NOMO-1 (cell line): Measurements from ENCODE around the gene DNAH17.

Experiments used
- DNase-seq, 2 experiments: peaks; one replicate each; lab custom pipeline; 2025; ENCODE audit not compliant: unreplicated experiment in 2 of 2; lab: John Stamatoyannopoulos, UW

DNAH17 gene

DNA sequence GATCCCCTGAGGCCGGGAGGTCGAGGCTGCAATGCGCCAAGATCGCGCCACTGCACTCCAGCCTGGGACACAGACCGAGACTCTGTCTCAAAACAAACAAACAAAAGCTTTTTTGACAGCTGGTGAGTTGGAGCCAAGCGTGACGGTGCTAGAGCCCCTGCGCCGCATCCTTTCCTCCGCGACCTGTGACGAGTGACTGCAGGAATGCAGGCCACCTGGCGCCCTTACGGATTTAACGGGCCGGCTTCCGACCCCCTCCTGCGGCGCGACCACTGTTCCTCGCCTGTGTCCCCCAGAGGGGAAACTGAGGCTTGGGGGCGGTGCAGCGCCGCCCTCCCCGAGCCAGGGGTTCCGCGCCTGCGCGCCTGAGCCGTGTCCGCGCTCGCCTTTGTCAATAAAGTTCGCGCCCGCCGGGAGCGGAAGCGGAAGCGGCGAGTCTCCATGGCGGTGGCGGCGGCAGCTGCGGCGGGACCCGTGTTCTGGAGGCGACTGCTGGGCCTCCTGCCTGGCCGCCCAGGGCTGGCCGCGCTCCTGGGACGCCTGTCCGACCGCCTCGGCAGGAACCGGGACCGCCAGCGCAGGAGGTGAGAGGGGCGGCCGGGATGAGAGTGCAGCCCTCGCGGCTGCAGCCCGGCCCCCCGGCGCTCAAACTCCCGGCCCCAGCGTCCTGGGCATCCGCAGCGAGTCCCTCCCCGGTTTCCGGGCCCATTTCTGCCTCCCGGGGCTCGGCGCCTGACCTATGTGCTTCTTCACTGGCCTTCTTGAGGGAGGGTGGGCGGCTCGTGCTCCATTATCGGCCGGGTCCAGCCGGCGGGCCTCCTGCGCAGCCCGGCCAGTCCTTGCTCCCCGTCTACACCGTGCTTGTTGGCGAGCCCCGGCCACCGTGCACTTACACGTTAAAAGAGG is 198.7 kb downstream of the DNAH17 start, which contains the start of gene PGS1:
PGS1 (plus strand) TSS at position 425 of the 906 bp plus-strand sequence; CDS start at position 442, 17 bp downstream.
- peak; percentile 53 to 60 for DNase-seq

DNA sequence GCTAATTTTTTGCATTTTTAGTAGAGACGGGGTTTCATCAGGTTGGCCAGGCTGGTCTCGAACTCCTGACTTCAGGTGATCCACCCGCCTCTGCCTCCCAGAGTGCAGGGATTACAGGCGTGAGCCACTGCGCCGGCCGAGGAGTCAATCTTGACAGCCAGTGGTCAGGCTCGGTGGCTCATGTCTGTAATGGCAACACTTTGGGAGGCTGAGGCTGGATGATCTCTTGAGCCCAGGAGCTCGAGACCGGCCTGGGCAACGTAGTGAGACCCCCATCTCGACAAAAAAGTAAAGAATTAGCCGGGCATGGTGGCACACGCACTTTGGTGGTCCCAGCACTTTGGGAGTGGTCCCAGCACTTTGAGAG is 199.4 kb downstream of the DNAH17 start:
- DNase-seq, result no peak

DNA sequence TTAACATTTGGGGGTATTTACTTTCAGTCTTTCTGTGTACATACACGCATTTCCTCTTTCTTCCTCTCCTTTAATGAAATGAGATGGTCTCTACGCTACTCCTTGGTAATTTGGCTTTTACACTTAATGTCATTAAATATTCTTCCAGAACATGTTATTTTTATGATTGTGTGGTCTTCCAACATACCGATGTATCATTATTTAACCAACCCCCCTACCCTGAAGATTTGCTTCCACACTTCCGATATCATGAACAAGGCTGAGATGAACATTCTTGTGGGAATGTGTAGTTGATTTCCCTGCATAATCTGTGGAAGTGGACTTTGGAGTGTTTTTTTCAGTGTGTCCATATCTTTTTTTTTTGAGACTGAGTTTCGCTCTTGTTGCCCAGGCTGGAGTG is 201.0 kb downstream of the DNAH17 start:
- DNase-seq, result peak in 1 of 2 experiments; percentile 51

DNA sequence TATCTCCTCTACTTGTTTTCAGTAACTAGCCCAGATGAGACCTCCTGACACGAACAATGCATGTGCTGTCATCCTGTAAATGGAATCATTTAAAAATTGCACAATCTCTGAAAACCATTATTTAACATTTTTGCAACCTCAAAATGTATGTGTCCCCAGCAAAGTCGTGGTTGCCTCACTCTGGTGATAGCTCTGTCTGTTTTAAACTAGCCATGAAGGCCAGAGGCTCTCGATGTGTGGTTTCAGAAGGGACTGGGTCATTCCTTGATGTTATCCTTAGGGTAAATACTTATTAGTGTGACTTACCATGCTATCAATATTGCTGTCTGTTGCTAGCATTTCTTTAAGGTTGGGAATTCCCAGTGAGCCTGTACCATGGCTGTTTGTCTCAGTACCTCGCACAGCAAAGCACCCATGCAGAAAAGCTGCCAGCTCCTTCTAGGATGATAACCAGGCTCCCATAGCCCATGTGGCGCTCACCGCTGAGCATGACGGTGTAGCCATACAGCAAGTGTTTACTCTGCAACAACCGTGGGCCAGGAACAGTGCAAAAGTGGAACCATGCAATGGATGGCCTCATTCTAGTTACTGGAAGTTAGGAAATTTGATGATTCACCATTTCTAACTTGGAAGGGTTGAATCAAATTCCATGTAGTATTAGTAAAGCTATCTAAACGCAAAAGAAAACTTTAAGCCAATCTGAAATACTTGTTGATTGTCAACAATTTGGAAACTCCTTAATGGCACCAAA is 201.6 kb downstream of the DNAH17 start:
- DNase-seq, result peak; percentile 19 to 74

DNA sequence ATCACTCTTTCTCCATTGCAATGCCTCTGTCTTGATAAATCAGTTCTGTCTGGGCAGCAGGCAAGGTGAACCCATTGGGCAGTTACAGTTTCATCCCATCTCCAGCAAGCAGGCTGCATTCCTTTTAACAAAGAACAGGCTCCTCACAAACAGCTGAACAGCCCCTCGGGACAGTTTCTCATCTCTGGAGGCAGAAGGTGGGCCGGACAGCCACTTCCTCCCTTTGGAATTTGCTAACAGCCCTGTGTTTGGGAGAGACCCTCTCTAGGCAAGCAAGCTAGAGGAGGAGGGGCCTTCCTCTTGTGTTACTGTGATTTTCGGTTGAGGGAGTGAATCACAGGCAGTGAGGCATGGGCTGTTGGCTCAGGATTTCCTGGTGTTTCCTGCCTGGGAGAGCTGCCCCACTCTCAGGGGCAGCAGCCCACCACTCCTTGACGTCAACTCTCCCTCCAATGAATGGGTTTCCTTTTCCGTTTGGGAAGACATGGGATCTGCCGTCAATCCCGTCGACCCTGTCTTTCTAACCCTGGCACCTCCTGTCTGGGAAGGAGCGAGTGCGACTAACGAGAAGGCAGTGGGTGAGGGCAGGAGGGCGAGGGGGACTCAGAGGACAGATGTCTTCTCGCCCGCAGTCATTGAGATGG is 202.4 kb downstream of the DNAH17 start:
- no peak for DNase-seq

DNA sequence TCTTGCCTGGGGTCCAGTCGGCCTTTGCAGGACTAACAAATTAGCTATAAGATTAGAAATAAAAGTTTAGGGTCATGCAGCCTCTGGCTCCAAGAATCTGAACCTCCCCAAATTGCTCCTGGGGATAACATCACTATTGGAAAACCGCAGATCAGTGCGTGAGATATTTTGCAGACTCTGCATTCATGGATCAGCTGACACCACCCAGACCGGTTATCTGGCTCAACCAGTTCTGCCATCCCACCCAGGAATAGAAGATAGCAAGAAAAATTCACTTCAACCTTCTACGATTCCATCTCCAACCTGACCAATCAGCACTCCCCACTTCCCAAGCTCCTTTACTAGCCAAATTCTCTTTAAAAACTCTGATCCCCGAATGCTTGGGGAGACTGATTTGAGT is 203.0 kb downstream of the DNAH17 start:
- DNase-seq, result no peak
